IMR-90 (cell line): ENCODE data around the gene ASF1B. TPM values are rescaled to one million over a fixed set of nuclear protein-coding genes. Genes with fewer than 3 reads are reported as not detected.

ENCODE experiments used
- ATAC-seq: fragments of 200-7000 bp; cut with Tn5 transposase; 2 replicates; pipeline ENCODE4 v1.9.1; 2020; ENCODE audit warnings: low read depth, mild to moderate bottlenecking, moderate library complexity
- BruUV-seq: library from RNA; stranded (reverse); fragments of 400-500 nt; replicated peaks from 2 replicates; lab custom pipeline; 2021; lab: Mats Ljungman, UMichigan
- CTCF ChIA-PET: fragments of 300-600 bp; formaldehyde crosslinking; extraction: SDS; loops from one replicate; lab custom pipeline; 2021; ENCODE audit warnings: antibody characterized with exemption; lab: Yijun Ruan, JAX
- POLR2A ChIA-PET: fragments of 300-600 bp; sonication (Branson Sonifier 250); formaldehyde crosslinking; loops from one replicate; lab custom pipeline; 2022; ENCODE audit warnings: antibody characterized with exemption; ENCODE audit not compliant: unreplicated experiment; lab: Charles Lee
- DNase-seq: peaks from one replicate; pipeline ENCODE4 v3.0.0; 2013
- H2AFZ ChIP-seq: replicated peaks from 2 replicates; pipeline ENCODE3; 2013; ENCODE audit warnings: low read length, mild to moderate bottlenecking; ENCODE audit not compliant: poor library complexity
- H2AK5ac ChIP-seq: 2 replicates; pipeline ENCODE4 v1.6.1; 2013; ENCODE audit warnings: low read depth, low read length, inconsistent platforms
- H2AK9ac ChIP-seq: replicated peaks from 2 replicates; pipeline ENCODE3; 2013; ENCODE audit warnings: mild to moderate bottlenecking, low read depth, low read length, moderate library complexity; ENCODE audit not compliant: poor library complexity
- H2BK120ac ChIP-seq: 2 replicates; pipeline ENCODE4 v1.6.1; 2013; ENCODE audit warnings: low read depth, low read length, inconsistent platforms
- H2BK15ac ChIP-seq: 3 replicates; pipeline ENCODE4 v1.6.1; 2013; ENCODE audit warnings: low read depth, low read length, inconsistent platforms
- H2BK20ac ChIP-seq: 2 replicates; pipeline ENCODE4 v1.6.1; 2013; ENCODE audit warnings: low read depth, mild to moderate bottlenecking, inconsistent platforms, low read length, moderate library complexity
- H2BK5ac ChIP-seq: 2 replicates; pipeline ENCODE4 v1.6.1; 2013; ENCODE audit warnings: mild to moderate bottlenecking, low read depth, low read length, inconsistent platforms; ENCODE audit not compliant: poor library complexity, severe bottlenecking
- H3K14ac ChIP-seq: replicated peaks from 2 replicates; pipeline ENCODE4 v1.6.1; 2013; ENCODE audit warnings: low read depth, low read length, inconsistent platforms
- H3K18ac ChIP-seq: 2 replicates; pipeline ENCODE4 v1.6.1; 2013; ENCODE audit warnings: low read depth, low read length, control low read depth
- H3K23ac ChIP-seq: 2 replicates; pipeline ENCODE4 v1.6.1; 2013; ENCODE audit warnings: low read depth, low read length, inconsistent platforms
- H3K27ac ChIP-seq: 2 replicates; pipeline ENCODE4 v1.5.1; 2013; ENCODE audit warnings: mild to moderate bottlenecking, control low read depth, low read length; ENCODE audit not compliant: insufficient read depth
- H3K27me3 ChIP-seq: 2 replicates; pipeline ENCODE4 v1.6.1; 2013; ENCODE audit warnings: low read length; ENCODE audit not compliant: control insufficient read depth, insufficient read depth
- H3K36me3 ChIP-seq: 2 replicates; pipeline ENCODE4 v1.6.1; 2013; ENCODE audit warnings: low read length, mixed read lengths; ENCODE audit not compliant: control insufficient read depth, insufficient read depth
- H3K4ac ChIP-seq: 2 replicates; pipeline ENCODE4 v1.6.1; 2013; ENCODE audit warnings: low read depth, low read length, inconsistent platforms
- H3K4me1 ChIP-seq: 2 replicates; pipeline ENCODE4 v1.6.1; 2013; ENCODE audit warnings: low read length, mixed read lengths; ENCODE audit not compliant: control insufficient read depth, insufficient read depth
- H3K4me2 ChIP-seq: 2 replicates; pipeline ENCODE4 v1.6.1; 2013; ENCODE audit warnings: low read depth, mild to moderate bottlenecking, control low read depth, low read length, moderate library complexity
- H3K4me3 ChIP-seq: 2 replicates; pipeline ENCODE4 v1.5.1; 2013; ENCODE audit warnings: low read depth, mild to moderate bottlenecking, control low read depth, low read length, moderate library complexity; ENCODE audit not compliant: insufficient read depth
- H3K56ac ChIP-seq: 2 replicates; pipeline ENCODE4 v1.6.1; 2013; ENCODE audit warnings: low read length, inconsistent platforms; ENCODE audit not compliant: insufficient read depth; ENCODE audit errors: extremely low read depth
- H3K79me1 ChIP-seq, 2 experiments: 2 replicates each; pipeline ENCODE4 v1.6.1; 2013; ENCODE audit warnings: low read length in 2 of 2, inconsistent platforms in 1 of 2, low read depth in 1 of 2
- H3K9ac ChIP-seq: 2 replicates; pipeline ENCODE4 v1.6.1; 2013; ENCODE audit warnings: low read depth, low read length, control low read depth
- H3K9me1 ChIP-seq: 2 replicates; pipeline ENCODE4 v1.6.1; 2013; ENCODE audit warnings: low read length, inconsistent platforms; ENCODE audit not compliant: insufficient read depth
- H3K9me3 ChIP-seq: 2 replicates; pipeline ENCODE4 v1.6.1; 2013; ENCODE audit warnings: low read length; ENCODE audit not compliant: control insufficient read depth, insufficient read depth
- H4K20me1 ChIP-seq: 2 replicates; pipeline ENCODE4 v1.6.1; 2013; ENCODE audit warnings: low read length, inconsistent platforms; ENCODE audit not compliant: insufficient read depth
- H4K5ac ChIP-seq: 2 replicates; pipeline ENCODE4 v1.6.1; 2013; ENCODE audit warnings: mild to moderate bottlenecking, low read depth, low read length, control low read depth
- H4K8ac ChIP-seq, 2 experiments: 2 replicates each; pipeline ENCODE4 v1.6.1; 2013; ENCODE audit warnings: low read depth in 2 of 2, low read length in 2 of 2, control low read depth in 1 of 2, inconsistent platforms in 1 of 2
- H4K91ac ChIP-seq: 2 replicates; pipeline ENCODE4 v1.6.1; 2013; ENCODE audit warnings: low read depth, low read length, inconsistent platforms; ENCODE audit not compliant: insufficient read depth
- BHLHE40 ChIP-seq: fragments of 150-350 bp; IDR thresholded peaks from 2 replicates; pipeline ENCODE4 v1.6.1; 2016; ENCODE audit warnings: mild to moderate bottlenecking, low read depth, low read length
- CEBPB ChIP-seq: IDR thresholded peaks from 2 replicates; pipeline ENCODE4 v1.6.1; 2012; ENCODE audit warnings: low read depth, low read length, improper control_type of control experiment
- CHD1 ChIP-seq: IDR thresholded peaks from 2 replicates; pipeline ENCODE4 v1.6.1; 2012; ENCODE audit warnings: low read depth, low read length, improper control_type of control experiment
- ELK1 ChIP-seq: fragments of 150-350 bp; IDR thresholded peaks from 2 replicates; pipeline ENCODE4 v1.6.1; 2016; ENCODE audit warnings: low read depth, mild to moderate bottlenecking, low read length, moderate library complexity, borderline replicate concordance
- FOS ChIP-seq: fragments of 150-350 bp; IDR thresholded peaks from 2 replicates; pipeline ENCODE4 v1.6.1; 2016; ENCODE audit warnings: low read depth, low read length
- MAZ ChIP-seq: IDR thresholded peaks from 2 replicates; pipeline ENCODE4 v1.6.1; 2012; ENCODE audit warnings: low read depth, mild to moderate bottlenecking, low read length, improper control_type of control experiment, moderate library complexity, borderline replicate concordance
- MXI1 ChIP-seq: IDR thresholded peaks from 2 replicates; pipeline ENCODE4 v1.6.1; 2012; ENCODE audit warnings: low read depth, mild to moderate bottlenecking, low read length, moderate library complexity, borderline replicate concordance
- NFE2L2 ChIP-seq: fragments of 150-350 bp; IDR thresholded peaks from 2 replicates; pipeline ENCODE4 v1.6.1; 2016; ENCODE audit warnings: low read depth, mild to moderate bottlenecking, low read length
- POLR2A ChIP-seq: IDR thresholded peaks from 2 replicates; pipeline ENCODE4 v1.6.1; 2012; ENCODE audit warnings: mild to moderate bottlenecking, low read depth, low read length
- RAD21 ChIP-seq: IDR thresholded peaks from 2 replicates; pipeline ENCODE4 v1.6.1; 2012; ENCODE audit warnings: low read length, improper control_type of control experiment
- RCOR1 ChIP-seq: IDR thresholded peaks from 2 replicates; pipeline ENCODE4 v1.6.1; 2012; ENCODE audit warnings: mild to moderate bottlenecking, low read length, improper control_type of control experiment; ENCODE audit not compliant: insufficient replicate concordance
- RFX5 ChIP-seq: IDR thresholded peaks from 2 replicates; pipeline ENCODE4 v1.8.0; 2012; ENCODE audit warnings: low read depth, mild to moderate bottlenecking, low read length, moderate library complexity
- SMC3 ChIP-seq: fragments of 150-350 bp; IDR thresholded peaks from 2 replicates; pipeline ENCODE4 v1.6.1; 2016; ENCODE audit warnings: low read depth, mild to moderate bottlenecking, antibody characterized with exemption, low read length, moderate library complexity
- USF2 ChIP-seq: fragments of 150-350 bp; IDR thresholded peaks from 2 replicates; pipeline ENCODE4 v1.6.1; 2017; ENCODE audit warnings: mild to moderate bottlenecking, antibody characterized with exemption, low read length, low read depth
- WGBS, 2 experiments: methylation state at CpG; one replicate each; pipeline versions ENCODE4 v1.1.5 to v1.1.7; 2013; ENCODE audit warnings: missing lambda C conversion rate in 2 of 2; ENCODE audit not compliant: insufficient read length in 1 of 2; ENCODE audit errors: extremely low coverage in 2 of 2; 5-methylcytosine and 5-hydroxymethylcytosine counted together
- dilution Hi-C: fragments of 300-500 bp; cut with HindIII; formaldehyde crosslinking; loops from one replicate; pipeline ENCODE4 v1.14.3; 2018; ENCODE audit warnings: low sequenced_read_pairs; ENCODE audit not compliant: unreplicated experiment
- in situ Hi-C: fragments of 300-500 bp; cut with MboI; formaldehyde crosslinking; loops from 3 replicates; pipeline ENCODE4 v1.14.3; 2019; ENCODE audit warnings: low sequenced_read_pairs, inconsistent platforms, mixed read lengths
- intact Hi-C: fragments of 100-400 bp; cut with micrococcal nuclease; formaldehyde crosslinking; loops from 2 replicates; pipeline ENCODE4 v1.10.0; 2022
- polyA plus RNA-seq, 3 experiments: library from polyadenylated mRNA; depleted of rRNA; stranded (reverse); fragments of >200 nt; gene quantifications; 2 replicates each; pipeline ENCODE4 v1.2.3, GENCODE V29; 2012; ENCODE audit warnings: low replicate concordance in 1 of 3
- total RNA-seq: library from RNA; depleted of rRNA; stranded (reverse); fragments of >200 nt; gene quantifications from 2 replicates; pipeline ENCODE4 v1.2.3, GENCODE V29; 2012

ASF1B gene
- total and polyA plus RNA-seq, 2 of the 4 experiments (the other 2 are of a cell fraction), result 10.4 to 12.1 TPM

- Histone ChIP-seq H3K79me1 (peaks cover 26 to 36% of the 10 kb centered on the region in 2 experiments), H4K20me1 (peaks cover 9% of the 10 kb centered on the region; the same call in 1 of the 2 replicates), H3K9me1 (peaks cover 2% of the 10 kb centered on the region; the same call in 1 of the 2 replicates), H4K8ac (no peak overlapping the region), H4K91ac (no peak overlapping the region), H2AFZ (no peak overlapping the region), H2BK5ac (no peak overlapping the region), H3K4me1 (peaks cover 7% of the 10 kb centered on the region), H3K27me3 (no peaks in the 10 kb centered on the region), H3K4ac (no peak overlapping the region), H3K4me2 (no peak overlapping the region), H3K9me3 (no peaks in the 10 kb centered on the region), H3K4me3 (no peak overlapping the region), H2BK120ac (no peak overlapping the region), H3K27ac (no peak overlapping the region), H2AK5ac (no peak overlapping the region; the same call in 1 of the 2 replicates), H3K36me3 (no peaks in the 10 kb centered on the region), H2BK20ac (no peak overlapping the region), H2BK15ac (no peak overlapping the region), H3K56ac (no peak overlapping the region), H3K14ac (no peak overlapping the region), H3K23ac (no peak overlapping the region), H3K9ac (no peak overlapping the region), H3K18ac (no peak overlapping the region), H2AK9ac (no peak overlapping the region), H4K5ac (no peak overlapping the region)
- 100% methylated on average over 1 of the region's 12 CpGs; no CpG with 5 or more reads in 1 of the 2 experiments for WGBS, 2 experiments
- CTCF ChIA-PET, result no interaction called here
- dilution Hi-C loops, result no loop called here
- no peak for DNase-seq
- in situ Hi-C loops, result no loop called here
- POLR2A ChIA-PET, result no interaction called here
- intact Hi-C loops, result no loop called here
- BruUV-seq, result no TSS peak
- ATAC-seq, result no peak
- no peak for TF ChIP-seq ELK1
- TF ChIP-seq MAZ, result no peak
- no peak for TF ChIP-seq POLR2A
- TF ChIP-seq NFE2L2, result no peak
- no peak for TF ChIP-seq MXI1
- TF ChIP-seq RAD21, result no peak
- TF ChIP-seq SMC3, result no peak
- no peak for TF ChIP-seq RFX5
- no peak for TF ChIP-seq USF2
- TF ChIP-seq FOS, result no peak
- no peak for TF ChIP-seq CHD1
- no peak for TF ChIP-seq BHLHE40
- TF ChIP-seq RCOR1, result no peak
- TF ChIP-seq CEBPB, result no peak
Measured at GRCh38 chr19:14142262-14143190, 6.1 kb upstream of the ASF1B start.
